DND-41 (cell line): ENCODE measurements around the gene MAP2.

Experiments used
- CTCF ChIP-seq: IDR thresholded peaks from 2 replicates; pipeline ENCODE4 v1.5.1; 2012; ENCODE audit warnings: borderline replicate concordance, low read length, moderate library complexity, mild to moderate bottlenecking; ENCODE audit not compliant: poor library complexity, severe bottlenecking; ENCODE audit errors: extremely low read depth
- EZH2 ChIP-seq: IDR thresholded peaks from 3 replicates; pipeline ENCODE4 v1.6.1; 2012; ENCODE audit warnings: borderline replicate concordance, low read depth, mild to moderate bottlenecking, moderate library complexity, low read length, inconsistent platforms; ENCODE audit not compliant: severe bottlenecking

GRCh38 chr2:209624192-209624938 lies 200.5 kb downstream of the MAP2 start:
- TF ChIP-seq CTCF: no peak
- TF ChIP-seq EZH2: no peak
